ENCODE measurements around the gene TMEM132E. TPM values are rescaled to one million over a fixed set of nuclear protein-coding genes. Genes with fewer than 3 reads are reported as not detected.

The TMEM132E gene
- polyA plus RNA-seq, 2 of the 4 experiments (the other 2 are of a cell fraction) = not detected

- ChIA-PET POLR2A (no interaction called here), CTCF (interaction anchor here (0.5 to 4.3 kb wide), 2 partner anchors 9 to 216 kb away, joined by 3 to 47 read pairs; no protein-coding TSS in a partner anchor)
- no peak overlapping the region for H3K27ac ChIP-seq
- FAIRE-seq = no peak
- H3K4me1 ChIP-seq = no peaks in the 10 kb centered on the region
- TF ChIP-seq EP300 (IDR thresholded peaks at IDR 0.05) (no peak), SREBF2 (IDR thresholded peaks at IDR 0.05) (no peak), RNF2 (IDR thresholded peaks at IDR 0.05; ENCODE audit: borderline replicate concordance, low read depth) (no peak), SMC3 (IDR thresholded peaks at IDR 0.05) (no peak), RAD21 (conservative IDR thresholded peaks at IDR 0.05 in 1 of 2, IDR thresholded peaks at IDR 0.05 in 1 of 2) (no peak), ZNF302 (CRISPR knock-in tag; IDR thresholded peaks at IDR 0.05) (no peak), ATOH8 (CRISPR knock-in tag; IDR thresholded peaks at IDR 0.05; ENCODE audit: low read depth) (no peak), E2F6 (IDR thresholded peaks at IDR 0.05; ENCODE audit: borderline replicate concordance, low read depth) (no peak), POLR2A (IDR thresholded peaks at IDR 0.05; ENCODE audit: low read length) (no peak), ELK1 (IDR thresholded peaks at IDR 0.05; ENCODE audit: low read depth, low read length) (no peak), NFE2L2 (conservative IDR thresholded peaks at IDR 0.05; ENCODE audit: low read length) (no peak), CEBPB (IDR thresholded peaks at IDR 0.05) (no peak), MAZ (IDR thresholded peaks at IDR 0.05; ENCODE audit: borderline replicate concordance, low read depth, low read length) (no peak), KDM5A (IDR thresholded peaks at IDR 0.05) (no peak)
- no peak for ATAC-seq
- WGBS (ENCODE audit: missing lambda C conversion rate) = 59% methylated on average over 3 of the region's 3 CpGs
- no peaks in the 10 kb centered on the region for H3K9me3 ChIP-seq
- H3K4me3 ChIP-seq = no peak overlapping the region
- DNase-seq (ENCODE audit: low read depth in 1 of 2, low spot score in 1 of 2) = no peak
- H3K4me2 ChIP-seq = no peak overlapping the region
Observed at GRCh38 chr17:34647511-34647910, 68.1 kb downstream of the TMEM132E start.

- WGBS (ENCODE audit: missing lambda C conversion rate) = 7% methylated on average over 5 of the region's 5 CpGs
- ATAC-seq = no peak
- no peak for DNase-seq (ENCODE audit: low read depth in 1 of 2, low spot score in 1 of 2)
- Histone ChIP-seq H3K9me3 (no peaks in the 10 kb centered on the region), H3K4me2 (no peak overlapping the region), H3K27ac (no peak overlapping the region), H3K4me3 (no peak overlapping the region), H3K4me1 (no peaks in the 10 kb centered on the region)
- TF ChIP-seq RAD21 (conservative IDR thresholded peaks at IDR 0.05 in 1 of 2, IDR thresholded peaks at IDR 0.05 in 1 of 2) = no peak
- TF ChIP-seq ZSCAN20 (CRISPR knock-in tag; IDR thresholded peaks at IDR 0.05) = no peak
- TF ChIP-seq KDM5A (IDR thresholded peaks at IDR 0.05) = no peak
- POLR2A ChIA-PET = interaction anchor here (1.0 kb wide), 1 partner anchor 22 kb away, joined by 3 read pairs; no protein-coding TSS in a partner anchor
- no peak for FAIRE-seq
- CTCF ChIA-PET = interaction anchor here (4.3 kb wide), 1 partner anchor 12 kb away, joined by 47 read pairs; no protein-coding TSS in a partner anchor
Observed at GRCh38 chr17:34650051-34650750, 70.8 kb downstream of the TMEM132E start.

- Histone ChIP-seq H3K4me1 (no peaks in the 10 kb centered on the region), H3K27ac (no peak overlapping the region), H3K9me3 (no peaks in the 10 kb centered on the region), H3K4me2 (no peak overlapping the region), H3K4me3 (no peak overlapping the region)
- TF ChIP-seq JUN (IDR thresholded peaks at IDR 0.05) (no peak), GATA3 (IDR thresholded peaks at IDR 0.05; ENCODE audit: borderline replicate concordance) (no peak), KDM5A (IDR thresholded peaks at IDR 0.05) (no peak), ZC3H11A (IDR thresholded peaks at IDR 0.05) (no peak), RFX5 (IDR thresholded peaks at IDR 0.05) (no peak), ATOH8 (CRISPR knock-in tag; IDR thresholded peaks at IDR 0.05; ENCODE audit: low read depth) (no peak), ZSCAN20 (CRISPR knock-in tag; IDR thresholded peaks at IDR 0.05) (no peak), CTCF (IDR thresholded peaks at IDR 0.05) (no peak), CEBPB (IDR thresholded peaks at IDR 0.05) (no peak), BHLHE40 (IDR thresholded peaks at IDR 0.05; ENCODE audit: low read depth, low read length) (no peak), HOXB13 (CRISPR knock-in tag; IDR thresholded peaks at IDR 0.05; ENCODE audit: low read depth) (no peak), TP53 (CRISPR knock-in tag; IDR thresholded peaks at IDR 0.05) (no peak), EHF (CRISPR knock-in tag; IDR thresholded peaks at IDR 0.05) (no peak), MYC (IDR thresholded peaks at IDR 0.05; ENCODE audit: borderline replicate concordance, low read length) (no peak), ELK1 (IDR thresholded peaks at IDR 0.05; ENCODE audit: low read depth, low read length) (no peak), ZFP36 (IDR thresholded peaks at IDR 0.05; ENCODE audit: borderline replicate concordance, partially characterized antibody) (no peak), NR3C1 (IDR thresholded peaks at IDR 0.05) (no peak)
- ATAC-seq (no peak; a peak in 1 of 6 replicates), DNase-seq (ENCODE audit: low read depth in 1 of 2, low spot score in 1 of 2) (no peak), FAIRE-seq (no peak)
- whole genome bisulfite sequencing (ENCODE audit: missing lambda C conversion rate) = 21% methylated on average over 13 of the region's 13 CpGs
- CTCF ChIA-PET = no interaction called here
- POLR2A ChIA-PET = no interaction called here
Observed at GRCh38 chr17:34651402-34651811, 72.0 kb downstream of the TMEM132E start.
